GM18870 (cell line): ENCODE data around the gene NAP1L4.

Source experiments
- ATAC-seq: cut with Tn5 transposase; IDR thresholded peaks from one replicate; pipeline ENCODE4 v1.9.1; 2021; ENCODE audit warnings: moderate library complexity; ENCODE audit not compliant: unreplicated experiment

The NAP1L4 gene

GRCh38 chr11:2926611-2927051 lies 65.5 kb downstream of the NAP1L4 start:
- no peak for ATAC-seq

GRCh38 chr11:2924821-2925675 lies 67.1 kb downstream of the NAP1L4 start:
- no peak for ATAC-seq

GRCh38 chr11:2924381-2924780 lies 67.7 kb downstream of the NAP1L4 start:
- ATAC-seq, result no peak

GRCh38 chr11:2923446-2924375 lies 68.4 kb downstream of the NAP1L4 start:
- ATAC-seq, result no peak

GRCh38 chr11:2922655-2923054 lies 69.5 kb downstream of the NAP1L4 start:
- ATAC-seq, result no peak

GRCh38 chr11:2921742-2922493 lies 70.2 kb downstream of the NAP1L4 start:
- no peak for ATAC-seq

- no peak for ATAC-seq
Observed at GRCh38 chr11:2921261-2921660, 70.9 kb downstream of the NAP1L4 start.

GRCh38 chr11:2920343-2920742 lies 71.8 kb downstream of the NAP1L4 start:
- no peak for ATAC-seq

GRCh38 chr11:2919837-2920236 lies 72.3 kb downstream of the NAP1L4 start:
- no peak for ATAC-seq

- no peak for ATAC-seq
Observed at GRCh38 chr11:2919188-2919587, 72.9 kb downstream of the NAP1L4 start.

- no peak for ATAC-seq
Observed at GRCh38 chr11:2917842-2918490, 74.2 kb downstream of the NAP1L4 start.

GRCh38 chr11:2916892-2917645 lies 75.1 kb downstream of the NAP1L4 start:
- no peak for ATAC-seq

- ATAC-seq, result no peak
Observed at GRCh38 chr11:2916114-2916891, 75.8 kb downstream of the NAP1L4 start.

GRCh38 chr11:2915473-2915872 lies 76.7 kb downstream of the NAP1L4 start:
- no peak for ATAC-seq

GRCh38 chr11:2914455-2915195 lies 77.5 kb downstream of the NAP1L4 start:
- no peak for ATAC-seq

GRCh38 chr11:2913776-2914175 lies 78.4 kb downstream of the NAP1L4 start:
- no peak for ATAC-seq

GRCh38 chr11:2913019-2913431 lies 79.1 kb downstream of the NAP1L4 start:
- ATAC-seq, result no peak

GRCh38 chr11:2912498-2912897 lies 79.6 kb downstream of the NAP1L4 start:
- ATAC-seq, result no peak
